ENCODE data around the gene CAMTA1.

DNA sequence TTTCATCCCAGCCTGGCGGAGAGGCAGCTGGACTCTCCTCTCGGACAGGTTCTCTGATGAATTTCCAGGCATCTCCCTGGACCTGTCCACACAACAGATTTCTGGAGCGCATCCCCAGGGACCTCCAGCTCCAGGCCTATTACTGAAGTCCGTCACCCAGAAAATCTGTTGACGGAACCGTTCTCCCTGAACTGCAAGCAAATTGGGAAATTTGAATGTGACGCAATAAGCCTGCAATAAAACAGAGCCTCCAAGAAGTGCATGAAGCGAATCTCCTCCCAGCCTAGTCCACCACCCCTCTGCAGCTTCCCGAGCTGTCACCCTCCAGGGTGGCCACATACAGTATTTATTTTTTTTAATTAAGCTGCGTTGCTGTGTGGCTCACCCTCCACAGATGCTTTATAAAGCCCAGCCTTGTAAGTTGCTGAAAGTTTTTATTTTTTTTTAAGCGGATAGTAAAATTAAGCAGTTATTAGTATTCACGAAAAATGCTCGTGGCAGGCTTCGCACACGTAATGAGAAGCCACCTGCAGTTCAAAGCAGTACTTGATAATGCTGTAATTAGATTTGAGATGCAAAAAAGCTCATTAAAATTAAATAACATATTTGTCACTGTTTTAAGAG lies 173.3 kb downstream of the CAMTA1 start:
- TF ChIP-seq, protein P1, sequence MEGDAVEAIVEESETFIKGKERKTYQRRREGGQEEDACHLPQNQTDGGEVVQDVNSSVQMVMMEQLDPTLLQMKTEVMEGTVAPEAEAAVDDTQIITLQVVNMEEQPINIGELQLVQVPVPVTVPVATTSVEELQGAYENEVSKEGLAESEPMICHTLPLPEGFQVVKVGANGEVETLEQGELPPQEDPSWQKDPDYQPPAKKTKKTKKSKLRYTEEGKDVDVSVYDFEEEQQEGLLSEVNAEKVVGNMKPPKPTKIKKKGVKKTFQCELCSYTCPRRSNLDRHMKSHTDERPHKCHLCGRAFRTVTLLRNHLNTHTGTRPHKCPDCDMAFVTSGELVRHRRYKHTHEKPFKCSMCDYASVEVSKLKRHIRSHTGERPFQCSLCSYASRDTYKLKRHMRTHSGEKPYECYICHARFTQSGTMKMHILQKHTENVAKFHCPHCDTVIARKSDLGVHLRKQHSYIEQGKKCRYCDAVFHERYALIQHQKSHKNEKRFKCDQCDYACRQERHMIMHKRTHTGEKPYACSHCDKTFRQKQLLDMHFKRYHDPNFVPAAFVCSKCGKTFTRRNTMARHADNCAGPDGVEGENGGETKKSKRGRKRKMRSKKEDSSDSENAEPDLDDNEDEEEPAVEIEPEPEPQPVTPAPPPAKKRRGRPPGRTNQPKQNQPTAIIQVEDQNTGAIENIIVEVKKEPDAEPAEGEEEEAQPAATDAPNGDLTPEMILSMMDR (IDR thresholded peaks at IDR 0.05; ENCODE audit: insufficient read depth, low read length, poor library complexity, severe bottlenecking), result no peak
- TF ChIP-seq EZH2phosphoT487 (conservative IDR thresholded peaks at IDR 0.05; ENCODE audit: low read length), result no peak

Data from SU-DHL-6 (cell line).